Liver (tissue), 3 donors: ENCODE measurements around the gene ZNF276.
"Not testable (repeated sequence)": the region's sequence is repeated elsewhere in the genome, so short reads cannot be mapped to it uniquely, and the experiment has no call there.

Source experiments
- ATF3 ChIP-seq: IDR thresholded peaks from 2 replicates; pipeline ENCODE4 v1.6.1; 2016; ENCODE audit warnings: antibody characterized with exemption
- CTCF ChIP-seq: fragments of 150-350 bp; IDR thresholded peaks from 2 replicates; pipeline ENCODE4 v1.5.1; 2017; ENCODE audit warnings: improper control_type of control experiment, low read depth, low read length; ENCODE audit not compliant: missing input control
- EGR1 ChIP-seq, 2 donors: IDR thresholded peaks; 2 replicates each; pipeline ENCODE4 v1.6.1; 2016 to 2018; ENCODE audit warnings: antibody characterized with exemption in 2 of 2, low read depth in 2 of 2
- FOXA2 ChIP-seq: IDR thresholded peaks from 2 replicates; pipeline ENCODE4 v1.6.1; 2016; ENCODE audit warnings: antibody characterized with exemption
- GABPA ChIP-seq, 2 donors: IDR thresholded peaks in 1 of 2; conservative IDR thresholded peaks in 1 of 2; 2 replicates each; pipeline ENCODE4 v1.6.1; 2016; ENCODE audit warnings: antibody characterized with exemption in 2 of 2, mild to moderate bottlenecking in 1 of 2, moderate library complexity in 1 of 2
- HNF4G ChIP-seq: IDR thresholded peaks from 2 replicates; pipeline ENCODE4 v1.6.1; 2016; ENCODE audit warnings: antibody characterized with exemption
- MAX ChIP-seq: IDR thresholded peaks from 2 replicates; pipeline ENCODE4 v1.6.1; 2016; ENCODE audit warnings: antibody characterized with exemption
- RAD21 ChIP-seq, 2 donors: IDR thresholded peaks; 2 replicates each; pipeline ENCODE4 v1.6.1; 2016; ENCODE audit warnings: antibody characterized with exemption in 2 of 2, mild to moderate bottlenecking in 2 of 2
- REST ChIP-seq: IDR thresholded peaks from 2 replicates; pipeline ENCODE4 v1.6.1; 2016; ENCODE audit warnings: antibody characterized with exemption, mild to moderate bottlenecking
- RXRA ChIP-seq, 2 donors: IDR thresholded peaks; 2 replicates each; pipeline ENCODE4 v1.6.1; 2017 to 2018; ENCODE audit warnings: antibody characterized with exemption in 2 of 2, mild to moderate bottlenecking in 1 of 2
- SP1 ChIP-seq: IDR thresholded peaks from 2 replicates; pipeline ENCODE4 v1.6.1; 2018; ENCODE audit warnings: antibody characterized with exemption, mild to moderate bottlenecking
- TAF1 ChIP-seq: conservative IDR thresholded peaks from 2 replicates; pipeline ENCODE4 v1.6.1; 2016; ENCODE audit warnings: antibody characterized with exemption, mild to moderate bottlenecking
- YY1 ChIP-seq: IDR thresholded peaks from 2 replicates; pipeline ENCODE4 v1.6.1; 2016; ENCODE audit warnings: antibody characterized with exemption, mild to moderate bottlenecking
- donor health status: healthy.
- donor health status: healthy.

- TF ChIP-seq FOXA2; CTCF; ATF3; YY1; GABPA (IDR thresholded peaks at IDR 0.05 in 1 of 2, conservative IDR thresholded peaks at IDR 0.05 in 1 of 2); REST; TAF1; MAX; SP1; RAD21 (IDR thresholded peaks at IDR 0.05); HNF4G; EGR1 (IDR thresholded peaks at IDR 0.05; ENCODE audit: low read depth in 2 of 2); RXRA (IDR thresholded peaks at IDR 0.05): not testable (repeated sequence)
These were observed 22.6 kb upstream of the ZNF276 start for GRCh38 chr16:89698717-89699116.
